MM.1S (cell line): ENCODE measurements around the gene PLK5.

ENCODE experiments used
- EZH2phosphoT487 ChIP-seq: fragments of 300-600 bp; sonication (generic); IDR thresholded peaks from 2 replicates; pipeline ENCODE4 v1.6.1; 2018; ENCODE audit warnings: antibody characterized with exemption, low read length
- TF ChIP-seq, protein P1 (sequence below): fragments of 300-600 bp; sonication (generic); IDR thresholded peaks from 2 replicates; pipeline ENCODE4 v1.5.1; 2016; ENCODE audit warnings: antibody characterized with exemption, low read length, mixed read lengths

DNA sequence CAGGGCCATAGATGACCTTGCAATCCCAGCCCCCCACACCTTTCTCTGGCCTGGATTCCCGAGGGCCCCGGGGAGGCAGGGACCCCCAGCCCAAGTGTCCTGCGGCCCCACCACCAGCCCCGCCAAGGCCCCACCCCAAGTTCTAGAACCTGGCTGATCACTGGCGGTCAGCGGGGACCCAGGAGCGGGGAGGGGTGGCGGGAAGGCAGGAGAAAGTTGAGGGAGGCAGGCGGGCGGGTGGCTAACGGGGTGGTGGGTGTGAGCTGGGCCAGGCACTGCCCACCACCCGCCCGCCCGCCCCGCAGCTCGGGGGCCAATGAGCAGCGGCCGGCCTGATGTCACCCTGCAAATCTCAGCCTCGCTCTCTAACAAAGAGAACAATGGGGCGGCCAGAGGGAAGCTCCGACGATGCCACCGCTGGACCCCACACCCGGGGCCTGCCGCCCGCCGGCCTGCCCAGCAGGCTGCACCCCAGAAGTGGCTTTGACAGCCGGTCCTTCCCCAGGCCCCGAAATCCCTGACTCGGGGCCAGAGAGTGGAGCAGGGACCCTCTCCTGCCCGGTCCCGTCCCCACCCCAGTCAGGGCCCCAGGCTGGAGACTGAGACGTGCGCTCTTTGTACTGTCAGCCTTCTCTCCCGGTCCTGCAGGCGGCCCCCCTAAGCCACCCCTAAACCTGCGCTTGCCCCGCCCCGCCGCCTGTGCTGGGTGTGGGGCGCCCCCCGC, 42.7 kb downstream of the PLK5 start:
- TF ChIP-seq, protein P1, sequence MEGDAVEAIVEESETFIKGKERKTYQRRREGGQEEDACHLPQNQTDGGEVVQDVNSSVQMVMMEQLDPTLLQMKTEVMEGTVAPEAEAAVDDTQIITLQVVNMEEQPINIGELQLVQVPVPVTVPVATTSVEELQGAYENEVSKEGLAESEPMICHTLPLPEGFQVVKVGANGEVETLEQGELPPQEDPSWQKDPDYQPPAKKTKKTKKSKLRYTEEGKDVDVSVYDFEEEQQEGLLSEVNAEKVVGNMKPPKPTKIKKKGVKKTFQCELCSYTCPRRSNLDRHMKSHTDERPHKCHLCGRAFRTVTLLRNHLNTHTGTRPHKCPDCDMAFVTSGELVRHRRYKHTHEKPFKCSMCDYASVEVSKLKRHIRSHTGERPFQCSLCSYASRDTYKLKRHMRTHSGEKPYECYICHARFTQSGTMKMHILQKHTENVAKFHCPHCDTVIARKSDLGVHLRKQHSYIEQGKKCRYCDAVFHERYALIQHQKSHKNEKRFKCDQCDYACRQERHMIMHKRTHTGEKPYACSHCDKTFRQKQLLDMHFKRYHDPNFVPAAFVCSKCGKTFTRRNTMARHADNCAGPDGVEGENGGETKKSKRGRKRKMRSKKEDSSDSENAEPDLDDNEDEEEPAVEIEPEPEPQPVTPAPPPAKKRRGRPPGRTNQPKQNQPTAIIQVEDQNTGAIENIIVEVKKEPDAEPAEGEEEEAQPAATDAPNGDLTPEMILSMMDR = no peak
- no peak for TF ChIP-seq EZH2phosphoT487
